PC-3 (cell line): ENCODE measurements around the gene KLHDC1. TPM values are rescaled to one million over a fixed set of nuclear protein-coding genes. Genes with fewer than 3 reads are reported as not detected.

ENCODE experiments used
- ATAC-seq: fragments of 200-7000 bp; cut with Tn5 transposase; 2 replicates; pipeline ENCODE4 v1.9.1; 2020; ENCODE audit warnings: mild to moderate bottlenecking, moderate library complexity
- BruUV-seq: library from RNA; stranded (reverse); fragments of 400-500 nt; replicated peaks from 2 replicates; lab custom pipeline; 2021; lab: Mats Ljungman, UMichigan
- CTCF ChIA-PET: fragments of 300-600 bp; sonication (Branson Sonifier 250); formaldehyde crosslinking; loops from one replicate; lab custom pipeline; 2022; ENCODE audit warnings: antibody characterized with exemption; lab: Charles Lee
- POLR2A ChIA-PET: fragments of 300-600 bp; sonication (Branson Sonifier 250); formaldehyde crosslinking; loops from one replicate; lab custom pipeline; 2022; ENCODE audit warnings: antibody characterized with exemption; ENCODE audit not compliant: unreplicated experiment; lab: Charles Lee
- DNase-seq: peaks from one replicate; pipeline ENCODE4 v3.0.0-alpha.2; 2015
- H2AFZ ChIP-seq: fragments of 300-600 bp; sonication (generic); 2 replicates; pipeline ENCODE4 v1.6.0; 2016; ENCODE audit warnings: antibody characterized with exemption, low read length
- H3F3A ChIP-seq: fragments of 300-600 bp; sonication (generic); one replicate; pipeline ENCODE4 v1.6.0; 2017; ENCODE audit warnings: antibody characterized with exemption, low read length, control low read depth, mild to moderate bottlenecking; ENCODE audit not compliant: unreplicated experiment
- H3K27ac ChIP-seq: fragments of 300-600 bp; sonication (generic); 2 replicates; pipeline ENCODE4 v1.5.1; 2016; ENCODE audit warnings: mild to moderate bottlenecking, low read length
- H3K27me3 ChIP-seq: fragments of 300-600 bp; sonication (generic); 2 replicates; pipeline ENCODE4 v1.6.1; 2016; ENCODE audit warnings: low read length, mixed read lengths
- H3K36me3 ChIP-seq: fragments of 300-600 bp; sonication (generic); 2 replicates; pipeline ENCODE4 v1.6.1; 2016; ENCODE audit warnings: low read depth, mixed run types, low read length, mixed read lengths
- H3K4me1 ChIP-seq: fragments of 300-600 bp; sonication (generic); 2 replicates; pipeline ENCODE4 v1.5.1; 2016; ENCODE audit warnings: low read length; ENCODE audit not compliant: insufficient read depth
- H3K4me2 ChIP-seq: fragments of 300-600 bp; sonication (generic); 2 replicates; pipeline ENCODE4 v1.6.0; 2016; ENCODE audit warnings: low read length
- H3K4me3 ChIP-seq: fragments of 300-600 bp; sonication (generic); 2 replicates; pipeline ENCODE4 v1.5.1; 2016; ENCODE audit warnings: mild to moderate bottlenecking, low read length, mixed read lengths
- H3K79me2 ChIP-seq: fragments of 300-600 bp; sonication (generic); 2 replicates; pipeline ENCODE4 v1.6.1; 2017; ENCODE audit warnings: low read length, mixed read lengths
- H3K9ac ChIP-seq: fragments of 300-600 bp; sonication (generic); 2 replicates; pipeline ENCODE4 v1.6.0; 2016; ENCODE audit warnings: mild to moderate bottlenecking, low read length
- H3K9me2 ChIP-seq: fragments of 300-600 bp; sonication (generic); replicated peaks from 2 replicates; pipeline ENCODE4 v1.6.1; 2016; ENCODE audit warnings: mixed run types, low read length, mixed read lengths
- H3K9me3 ChIP-seq: fragments of 300-600 bp; sonication (generic); 2 replicates; pipeline ENCODE4 v1.6.1; 2016; ENCODE audit warnings: low read length, mixed read lengths
- H4K20me1 ChIP-seq: fragments of 300-600 bp; sonication (generic); 2 replicates; pipeline ENCODE4 v1.6.1; 2016; ENCODE audit warnings: low read length, mixed read lengths
- EZH2 ChIP-seq: fragments of 300-600 bp; sonication (generic); IDR thresholded peaks from one replicate; pipeline ENCODE4 v1.6.1; 2017; ENCODE audit warnings: antibody characterized with exemption, mild to moderate bottlenecking, low read length; ENCODE audit not compliant: unreplicated experiment
- EZH2phosphoT487 ChIP-seq: fragments of 300-600 bp; sonication (generic); IDR thresholded peaks from 2 replicates; pipeline ENCODE4 v1.6.1; 2018; ENCODE audit warnings: mild to moderate bottlenecking, antibody characterized with exemption, low read length, borderline replicate concordance
- intact Hi-C: fragments of 100-400 bp; cut with micrococcal nuclease; formaldehyde crosslinking; loops from 2 replicates; pipeline ENCODE4 v1.9.0; 2023
- total RNA-seq: library from RNA; depleted of rRNA; stranded (reverse); fragments of >200 nt; gene quantifications from 2 replicates; pipeline ENCODE4 v1.2.3, GENCODE V29; 2014
- TF ChIP-seq, protein P1 (sequence below): fragments of 300-600 bp; sonication (generic); conservative IDR thresholded peaks from 2 replicates; pipeline ENCODE4 v1.5.1; 2017; ENCODE audit warnings: antibody characterized with exemption, low read depth, mild to moderate bottlenecking, low read length

KLHDC1 gene
- total RNA-seq, 1 experiment from 2014 or later: 0.07 TPM

DNA sequence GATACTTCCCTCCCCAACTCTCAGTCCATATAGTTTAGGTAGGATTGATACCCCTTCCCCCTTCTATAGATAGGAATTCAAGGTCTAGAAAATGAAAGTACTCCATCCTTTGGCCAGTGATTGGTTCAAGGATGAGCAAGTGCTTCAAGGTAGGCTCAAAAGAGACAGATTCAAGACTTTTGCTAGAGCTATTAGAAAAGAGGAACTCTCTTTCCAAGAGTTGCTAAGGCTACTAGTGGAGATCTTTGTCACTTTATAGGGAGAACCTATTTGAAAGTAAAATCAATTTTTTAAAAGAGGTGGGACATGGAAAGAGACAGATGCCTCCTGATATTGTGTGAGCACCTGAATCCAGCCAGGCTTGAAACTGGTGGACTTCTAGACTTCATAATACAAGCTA lies 22.4 kb upstream of the KLHDC1 start:
- no peak overlapping the region for H3K9ac ChIP-seq
- no peaks in the 10 kb centered on the region for H3K9me3 ChIP-seq
- no peaks in the 10 kb centered on the region for H3K4me1 ChIP-seq
- no peak overlapping the region for H3K27ac ChIP-seq
- H3F3A ChIP-seq: no peaks in the 10 kb centered on the region
- H3K9me2 ChIP-seq: no peaks in the 10 kb centered on the region
- H3K4me3 ChIP-seq: no peak overlapping the region
- no peak overlapping the region for H2AFZ ChIP-seq
- H4K20me1 ChIP-seq: no peaks in the 10 kb centered on the region
- H3K4me2 ChIP-seq: no peak overlapping the region
- intact Hi-C loops: no loop called here
- H3K79me2 ChIP-seq: no peaks in the 10 kb centered on the region
- BruUV-seq: no TSS peak
- ChIA-PET CTCF (interaction anchor here (0.6 kb wide), 2 partner anchors 27 to 690 kb away, joined by 3 to 7 read pairs; no protein-coding TSS in a partner anchor), POLR2A (interaction anchor here (0.6 kb wide), 1 partner anchor 46 kb away, joined by 18 read pairs; no protein-coding TSS in a partner anchor)
- H3K27me3 ChIP-seq: no peaks in the 10 kb centered on the region
- no peak for DNase-seq
- no peak for ATAC-seq
- peaks cover 27% of the 10 kb centered on the region for H3K36me3 ChIP-seq
- TF ChIP-seq EZH2 (no peak), EZH2phosphoT487 (no peak)
- TF ChIP-seq, protein P1, sequence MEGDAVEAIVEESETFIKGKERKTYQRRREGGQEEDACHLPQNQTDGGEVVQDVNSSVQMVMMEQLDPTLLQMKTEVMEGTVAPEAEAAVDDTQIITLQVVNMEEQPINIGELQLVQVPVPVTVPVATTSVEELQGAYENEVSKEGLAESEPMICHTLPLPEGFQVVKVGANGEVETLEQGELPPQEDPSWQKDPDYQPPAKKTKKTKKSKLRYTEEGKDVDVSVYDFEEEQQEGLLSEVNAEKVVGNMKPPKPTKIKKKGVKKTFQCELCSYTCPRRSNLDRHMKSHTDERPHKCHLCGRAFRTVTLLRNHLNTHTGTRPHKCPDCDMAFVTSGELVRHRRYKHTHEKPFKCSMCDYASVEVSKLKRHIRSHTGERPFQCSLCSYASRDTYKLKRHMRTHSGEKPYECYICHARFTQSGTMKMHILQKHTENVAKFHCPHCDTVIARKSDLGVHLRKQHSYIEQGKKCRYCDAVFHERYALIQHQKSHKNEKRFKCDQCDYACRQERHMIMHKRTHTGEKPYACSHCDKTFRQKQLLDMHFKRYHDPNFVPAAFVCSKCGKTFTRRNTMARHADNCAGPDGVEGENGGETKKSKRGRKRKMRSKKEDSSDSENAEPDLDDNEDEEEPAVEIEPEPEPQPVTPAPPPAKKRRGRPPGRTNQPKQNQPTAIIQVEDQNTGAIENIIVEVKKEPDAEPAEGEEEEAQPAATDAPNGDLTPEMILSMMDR: no peak

DNA sequence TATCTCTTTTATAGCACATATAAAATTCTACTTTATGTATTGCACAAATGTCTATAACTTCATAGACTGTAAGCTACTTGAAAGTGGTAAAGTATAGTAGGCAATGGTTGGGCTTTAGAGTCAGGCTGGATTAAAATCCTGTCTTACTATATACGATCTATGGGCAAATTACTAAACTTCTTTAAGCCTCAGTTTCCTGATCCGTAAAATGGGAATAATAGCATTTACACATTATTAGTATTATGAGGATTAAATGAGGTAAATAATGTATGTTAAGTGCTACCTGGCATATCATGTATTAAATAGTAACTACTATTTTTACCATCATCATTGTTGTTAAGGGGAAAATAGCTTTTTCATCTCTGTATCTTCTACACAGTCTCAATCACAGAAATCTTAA lies 19.3 kb upstream of the KLHDC1 start:
- Histone ChIP-seq H3K4me2 (no peak overlapping the region), H3K4me3 (no peak overlapping the region), H3K9ac (no peak overlapping the region), H3F3A (no peaks in the 10 kb centered on the region), H3K36me3 (peaks cover 24% of the 10 kb centered on the region), H3K9me2 (no peaks in the 10 kb centered on the region), H3K9me3 (no peaks in the 10 kb centered on the region), H3K79me2 (no peaks in the 10 kb centered on the region), H4K20me1 (no peaks in the 10 kb centered on the region), H2AFZ (no peak overlapping the region), H3K27me3 (no peaks in the 10 kb centered on the region), H3K4me1 (no peaks in the 10 kb centered on the region), H3K27ac (no peak overlapping the region)
- intact Hi-C loops: no loop called here
- TF ChIP-seq EZH2phosphoT487 (no peak), EZH2 (no peak)
- TF ChIP-seq, protein P1: no peak
- no peak for DNase-seq
- ATAC-seq: no peak
- BruUV-seq: no TSS peak
- ChIA-PET CTCF (no interaction called here), POLR2A (no interaction called here)

DNA sequence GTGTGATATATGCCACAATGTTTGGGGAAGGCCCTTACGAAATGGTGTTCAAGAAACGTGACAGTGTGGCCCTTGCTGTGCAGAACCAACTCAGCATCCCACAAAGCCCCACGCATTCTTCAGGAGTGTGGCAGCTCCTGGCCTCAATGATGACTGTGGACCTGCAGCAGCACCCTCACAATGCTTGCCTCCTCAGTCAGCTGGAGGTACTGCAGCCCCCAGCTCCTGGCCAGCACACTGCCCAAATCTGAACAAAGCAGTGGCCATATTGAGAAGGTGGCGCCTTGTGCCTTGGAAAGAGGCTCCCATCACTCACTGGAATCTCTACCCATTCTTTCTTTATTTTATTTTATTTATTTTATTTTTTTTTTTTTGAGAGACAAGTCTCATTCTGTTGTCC lies 15.3 kb upstream of the KLHDC1 start:
- Histone ChIP-seq H3K36me3 (peaks cover 26% of the 10 kb centered on the region), H2AFZ (no peak overlapping the region), H3F3A (no peaks in the 10 kb centered on the region), H3K79me2 (no peaks in the 10 kb centered on the region), H3K9ac (no peak overlapping the region), H3K9me3 (no peaks in the 10 kb centered on the region), H3K4me3 (no peak overlapping the region), H4K20me1 (no peaks in the 10 kb centered on the region), H3K27me3 (no peaks in the 10 kb centered on the region), H3K4me1 (peaks cover 13% of the 10 kb centered on the region), H3K4me2 (no peak overlapping the region), H3K27ac (no peak overlapping the region), H3K9me2 (no peaks in the 10 kb centered on the region)
- no peak for ATAC-seq
- no peak for DNase-seq
- POLR2A ChIA-PET: no interaction called here
- intact Hi-C loops: no loop called here
- CTCF ChIA-PET: no interaction called here
- no TSS peak for BruUV-seq
- TF ChIP-seq EZH2: no peak
- no peak for TF ChIP-seq EZH2phosphoT487
- TF ChIP-seq, protein P1: no peak
